ENCODE data around the gene LIN37. TPM values are rescaled to one million over a fixed set of nuclear protein-coding genes. Genes with fewer than 3 reads are reported as not detected.

LIN37 gene
- total RNA-seq, 4 donors from 2014 or later = 14.8 to 19.5 (median 16.6) TPM

DNA sequence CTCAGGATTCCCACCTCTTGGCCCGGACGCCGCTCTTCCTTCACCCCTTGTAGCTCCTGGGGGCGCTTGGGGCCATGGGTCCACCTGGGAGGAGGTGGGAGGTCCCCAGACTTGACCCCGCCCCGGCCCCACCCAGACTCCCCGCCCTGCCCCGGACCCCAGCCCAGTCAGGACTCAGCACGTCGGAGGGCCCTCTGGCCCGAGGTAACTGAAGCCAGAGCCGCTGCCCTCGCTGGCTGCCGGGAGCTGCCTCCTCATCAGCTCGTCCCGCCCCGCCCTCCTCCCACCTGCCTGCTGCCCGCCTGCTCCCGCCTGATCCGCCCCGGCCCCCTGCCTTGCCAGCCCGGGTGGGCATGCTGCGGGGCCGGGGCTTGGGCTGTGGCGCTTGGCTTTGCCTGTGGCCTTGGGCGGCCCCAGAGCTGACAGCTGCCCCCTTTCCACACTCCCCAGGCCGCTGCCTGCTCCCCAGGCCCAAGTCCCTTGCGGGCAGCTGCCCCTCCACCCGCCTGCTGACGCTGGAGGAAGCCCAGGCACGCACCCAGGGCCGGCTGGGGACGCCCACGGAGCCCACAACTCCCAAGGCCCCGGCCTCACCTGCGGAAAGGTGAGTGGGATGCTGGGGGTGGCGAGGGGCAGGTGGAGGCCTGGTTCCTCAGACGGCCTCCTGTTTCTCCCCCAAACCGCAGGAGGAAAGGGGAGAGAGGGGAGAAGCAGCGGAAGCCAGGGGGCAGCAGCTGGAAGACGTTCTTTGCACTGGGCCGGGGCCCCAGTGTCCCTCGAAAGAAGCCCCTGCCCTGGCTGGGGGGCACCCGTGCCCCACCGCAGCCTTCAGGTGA lies 36.3 kb downstream of the LIN37 start:
- ATAC-seq (no peak), DNase-seq (no peak)
- H3K36me3 ChIP-seq = peaks cover 0 to 17% of the 10 kb centered on the region in 2 donors
- intact Hi-C loops (cut with DNase I; ENCODE audit: low total_unique reads) (no loop called here), in situ Hi-C loops (cut with MboI; ENCODE audit: low sequenced_read_pairs in 4 of 4) (no loop called here)
- H3K9me3 ChIP-seq = no peaks in the 10 kb centered on the region
- H3K4me3 ChIP-seq = no peak overlapping the region
- no peak overlapping the region for H3K27ac ChIP-seq
- H3K27me3 ChIP-seq = no peaks in the 10 kb centered on the region
- H3K4me1 ChIP-seq = no peaks in the 10 kb centered on the region
- no peak for TF ChIP-seq POLR2A (IDR thresholded peaks at IDR 0.05)
- TF ChIP-seq, protein P1, sequence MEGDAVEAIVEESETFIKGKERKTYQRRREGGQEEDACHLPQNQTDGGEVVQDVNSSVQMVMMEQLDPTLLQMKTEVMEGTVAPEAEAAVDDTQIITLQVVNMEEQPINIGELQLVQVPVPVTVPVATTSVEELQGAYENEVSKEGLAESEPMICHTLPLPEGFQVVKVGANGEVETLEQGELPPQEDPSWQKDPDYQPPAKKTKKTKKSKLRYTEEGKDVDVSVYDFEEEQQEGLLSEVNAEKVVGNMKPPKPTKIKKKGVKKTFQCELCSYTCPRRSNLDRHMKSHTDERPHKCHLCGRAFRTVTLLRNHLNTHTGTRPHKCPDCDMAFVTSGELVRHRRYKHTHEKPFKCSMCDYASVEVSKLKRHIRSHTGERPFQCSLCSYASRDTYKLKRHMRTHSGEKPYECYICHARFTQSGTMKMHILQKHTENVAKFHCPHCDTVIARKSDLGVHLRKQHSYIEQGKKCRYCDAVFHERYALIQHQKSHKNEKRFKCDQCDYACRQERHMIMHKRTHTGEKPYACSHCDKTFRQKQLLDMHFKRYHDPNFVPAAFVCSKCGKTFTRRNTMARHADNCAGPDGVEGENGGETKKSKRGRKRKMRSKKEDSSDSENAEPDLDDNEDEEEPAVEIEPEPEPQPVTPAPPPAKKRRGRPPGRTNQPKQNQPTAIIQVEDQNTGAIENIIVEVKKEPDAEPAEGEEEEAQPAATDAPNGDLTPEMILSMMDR (IDR thresholded peaks at IDR 0.05 in 4 of 5, conservative IDR thresholded peaks at IDR 0.05 in 1 of 5) = no peak

DNA sequence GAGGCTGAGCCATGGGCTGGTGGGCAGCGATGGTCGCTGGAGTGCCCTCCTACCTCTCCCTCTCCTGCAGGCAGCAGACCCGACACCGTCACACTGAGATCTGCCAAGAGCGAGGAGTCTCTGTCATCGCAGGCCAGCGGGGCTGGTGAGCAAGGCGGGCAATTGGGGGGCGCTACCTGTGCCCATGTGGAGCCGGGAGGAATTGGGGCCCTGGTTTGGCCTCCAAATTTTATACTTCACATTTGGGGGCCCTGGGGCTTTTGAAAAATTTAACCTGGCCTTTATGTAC lies 36.9 kb downstream of the LIN37 start:
- TF ChIP-seq POLR2A (IDR thresholded peaks at IDR 0.05) = no peak
- TF ChIP-seq, protein P1 (IDR thresholded peaks at IDR 0.05 in 4 of 5, conservative IDR thresholded peaks at IDR 0.05 in 1 of 5) = no peak
- DNase-seq (no peak), ATAC-seq (no peak)
- intact Hi-C loops (cut with DNase I; ENCODE audit: low total_unique reads) = no loop called here
- peaks cover 0 to 11% of the 10 kb centered on the region in 2 donors for H3K36me3 ChIP-seq
- H3K27ac ChIP-seq = no peak overlapping the region
- in situ Hi-C loops (cut with MboI; ENCODE audit: low sequenced_read_pairs in 4 of 4) = no loop called here
- no peaks in the 10 kb centered on the region for H3K9me3 ChIP-seq
- H3K27me3 ChIP-seq = no peaks in the 10 kb centered on the region
- no peak overlapping the region for H3K4me3 ChIP-seq
- no peaks in the 10 kb centered on the region for H3K4me1 ChIP-seq

DNA sequence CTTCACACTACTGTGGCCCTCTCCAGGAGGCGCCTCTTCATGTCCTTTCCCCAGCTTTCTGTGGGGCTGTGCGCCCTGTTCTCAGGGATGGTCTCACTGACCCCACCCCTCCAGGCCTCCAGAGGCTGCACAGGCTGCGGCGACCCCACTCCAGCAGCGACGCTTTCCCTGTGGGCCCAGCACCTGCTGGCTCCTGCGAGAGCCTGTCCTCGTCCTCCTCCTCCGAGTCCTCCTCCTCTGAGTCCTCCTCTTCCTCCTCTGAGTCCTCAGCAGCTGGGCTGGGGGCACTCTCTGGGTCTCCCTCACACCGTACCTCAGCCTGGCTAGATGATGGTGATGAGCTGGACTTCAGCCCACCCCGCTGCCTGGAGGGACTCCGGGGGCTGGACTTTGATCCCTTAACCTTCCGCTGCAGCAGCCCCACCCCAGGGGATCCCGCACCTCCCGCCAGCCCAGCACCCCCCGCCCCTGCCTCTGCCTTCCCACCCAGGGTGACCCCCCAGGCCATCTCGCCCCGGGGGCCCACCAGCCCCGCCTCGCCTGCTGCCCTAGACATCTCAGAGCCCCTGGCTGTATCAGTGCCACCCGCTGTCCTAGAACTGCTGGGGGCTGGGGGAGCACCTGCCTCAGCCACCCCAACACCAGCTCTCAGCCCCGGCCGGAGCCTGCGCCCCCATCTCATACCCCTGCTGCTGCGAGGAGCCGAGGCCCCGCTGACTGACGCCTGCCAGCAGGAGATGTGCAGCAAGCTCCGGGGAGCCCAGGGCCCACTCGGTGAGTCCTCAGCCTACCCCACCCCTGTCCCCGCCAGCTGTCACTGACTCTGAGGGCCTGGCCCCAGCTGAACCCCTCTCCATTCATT lies 38.2 kb downstream of the LIN37 start:
- H3K4me1 ChIP-seq = no peaks in the 10 kb centered on the region
- H3K4me3 ChIP-seq = no peak overlapping the region
- intact Hi-C loops (cut with DNase I; ENCODE audit: low total_unique reads) (no loop called here), in situ Hi-C loops (cut with MboI; ENCODE audit: low sequenced_read_pairs in 4 of 4) (no loop called here)
- H3K36me3 ChIP-seq = no peaks in the 10 kb centered on the region
- TF ChIP-seq, protein P1 (IDR thresholded peaks at IDR 0.05 in 4 of 5, conservative IDR thresholded peaks at IDR 0.05 in 1 of 5) = no peak
- no peaks in the 10 kb centered on the region for H3K27me3 ChIP-seq
- no peak for DNase-seq
- H3K27ac ChIP-seq = no peak overlapping the region
- no peaks in the 10 kb centered on the region for H3K9me3 ChIP-seq
- no peak for ATAC-seq

DNA sequence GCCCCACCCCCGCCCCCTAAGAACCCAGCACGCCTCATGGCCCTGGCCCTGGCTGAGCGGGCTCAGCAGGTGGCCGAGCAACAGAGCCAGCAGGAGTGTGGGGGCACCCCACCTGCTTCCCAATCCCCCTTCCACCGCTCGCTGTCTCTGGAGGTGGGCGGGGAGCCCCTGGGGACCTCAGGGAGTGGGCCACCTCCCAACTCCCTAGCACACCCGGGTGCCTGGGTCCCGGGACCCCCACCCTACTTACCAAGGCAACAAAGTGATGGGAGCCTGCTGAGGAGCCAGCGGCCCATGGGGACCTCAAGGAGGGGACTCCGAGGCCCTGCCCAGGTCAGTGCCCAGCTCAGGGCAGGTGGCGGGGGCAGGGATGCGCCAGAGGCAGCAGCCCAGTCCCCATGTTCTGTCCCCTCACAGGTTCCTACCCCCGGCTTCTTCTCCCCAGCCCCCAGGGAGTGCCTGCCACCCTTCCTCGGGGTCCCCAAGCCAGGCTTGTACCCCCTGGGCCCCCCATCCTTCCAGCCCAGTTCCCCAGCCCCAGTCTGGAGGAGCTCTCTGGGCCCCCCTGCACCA lies 38.9 kb downstream of the LIN37 start:
- intact Hi-C loops (cut with DNase I; ENCODE audit: low total_unique reads) (no loop called here), in situ Hi-C loops (cut with MboI; ENCODE audit: low sequenced_read_pairs in 4 of 4) (no loop called here)
- Histone ChIP-seq H3K27me3 (no peaks in the 10 kb centered on the region), H3K36me3 (no peaks in the 10 kb centered on the region), H3K4me1 (no peaks in the 10 kb centered on the region), H3K9me3 (no peaks in the 10 kb centered on the region), H3K27ac (no peak overlapping the region), H3K4me3 (no peak overlapping the region)
- no peak for DNase-seq
- ATAC-seq = no peak
- TF ChIP-seq, protein P1 (IDR thresholded peaks at IDR 0.05 in 4 of 5, conservative IDR thresholded peaks at IDR 0.05 in 1 of 5) = no peak
- no peak for TF ChIP-seq POLR2A (IDR thresholded peaks at IDR 0.05)
